ENCODE results near the gene ARAF. TPM values are rescaled to one million over a fixed set of nuclear protein-coding genes. Genes with fewer than 3 reads are reported as not detected.

ARAF gene
- total and polyA plus RNA-seq, 2 of the 8 experiments (the other 6 are each of a cell fraction or from before 2014, with no cell fraction given) = 39.0 to 45.2 TPM

- Histone ChIP-seq H3K14ac (ENCODE audit: insufficient read length) (no peak overlapping the region), H3K56ac (replicated peaks; ENCODE audit: insufficient read length, low read depth, low read length) (no peak overlapping the region), H2AK5ac (ENCODE audit: low read depth, low read length) (no peak overlapping the region), H3K9ac (replicated peaks in 1 of 4; ENCODE audit: extremely low read depth in 1 of 4, low read depth in 3 of 4, low read length in 3 of 4) (no peak overlapping the region), H4K91ac (replicated peaks; ENCODE audit: insufficient read length, low read length) (no peak overlapping the region), H3K9me3 (ENCODE audit: insufficient read depth in 2 of 2, low read depth in 1 of 2, low read length in 1 of 2) (no peaks in the 10 kb centered on the region), H3K79me1 (ENCODE audit: low read depth, low read length) (no peaks in the 10 kb centered on the region), H3K23me2 (ENCODE audit: low read depth, low read length) (no peaks in the 10 kb centered on the region), H3K18ac (ENCODE audit: extremely low read depth, low read length) (no peak overlapping the region), H4K5ac (ENCODE audit: insufficient read length, low read depth, low read length) (no peak overlapping the region), H2AFZ (ENCODE audit: low read length) (no peak overlapping the region), H2BK15ac (ENCODE audit: low read length) (no peak overlapping the region), H4K8ac (ENCODE audit: extremely low read depth, insufficient read depth, low read length) (no peak overlapping the region), H3K23ac (ENCODE audit: insufficient read length) (no peak overlapping the region), H2BK20ac (ENCODE audit: low read length) (no peak overlapping the region), H4K20me1 (replicated peaks in 1 of 2; ENCODE audit: control insufficient read depth in 1 of 2, insufficient read depth in 2 of 2, low read length in 2 of 2) (no peaks in the 10 kb centered on the region), H2BK5ac (ENCODE audit: low read depth, low read length) (no peak overlapping the region), H3K36me3 (ENCODE audit: control insufficient read depth in 2 of 4, insufficient read depth in 4 of 4, low read length in 3 of 4) (no peaks in the 10 kb centered on the region; a peak in 1 of 8 replicates), H3K4me2 (ENCODE audit: insufficient read depth in 1 of 2, low read depth in 2 of 2, low read length in 2 of 2) (no peak overlapping the region), H3K79me2 (ENCODE audit: control insufficient read depth in 1 of 2, insufficient read depth in 2 of 2, low read length in 2 of 2) (no peaks in the 10 kb centered on the region), H3K27me3 (replicated peaks in 1 of 4; ENCODE audit: control insufficient read depth in 3 of 4, extremely low read depth in 1 of 4, insufficient read depth in 3 of 4, low read length in 3 of 4) (no peaks in the 10 kb centered on the region), H2BK120ac (replicated peaks; ENCODE audit: low read depth, low read length) (no peak overlapping the region), H3K4me1 (replicated peaks in 1 of 4; ENCODE audit: control insufficient read depth in 3 of 4, insufficient read depth in 4 of 4, low read length in 3 of 4) (peaks cover 0 to 8% (median 3%) of the 10 kb centered on the region in 4 experiments; a peak in 6 of 7 replicates), H2BK12ac (ENCODE audit: low read depth, low read length) (no peak overlapping the region), H3K4ac (replicated peaks; ENCODE audit: insufficient read length, low read depth, low read length) (no peak overlapping the region), H3K27ac (ENCODE audit: low read depth, low read length) (no peak overlapping the region), H3K4me3 (ENCODE audit: extremely low read depth in 1 of 4, insufficient read depth in 2 of 4, low read depth in 3 of 4, low read length in 4 of 4) (no peak overlapping the region)
- DNase-seq (ENCODE audit: low read depth in 1 of 2, low spot score in 2 of 2) (no peak), FAIRE-seq (no peak)
- POLR2A ChIA-PET (ENCODE audit: partially characterized antibody) = no interaction called here
- CTCF ChIA-PET (ENCODE audit: partially characterized antibody) = no interaction called here
- TF ChIP-seq POU5F1 (IDR thresholded peaks at IDR 0.05; ENCODE audit: low read depth, low read length) (no peak), CBX8 (IDR thresholded peaks at IDR 0.05; ENCODE audit: borderline replicate concordance, low read depth, low read length) (no peak), CTBP2 (IDR thresholded peaks at IDR 0.05; ENCODE audit: borderline replicate concordance, insufficient read depth, insufficient read length, low read length) (no peak), FOSL1 (IDR thresholded peaks at IDR 0.05; ENCODE audit: insufficient read depth, low read depth, low read length) (no peak), RFX5 (IDR thresholded peaks at IDR 0.05; ENCODE audit: borderline replicate concordance, low read depth, low read length) (no peak), POLR2AphosphoS5 (IDR thresholded peaks at IDR 0.05; ENCODE audit: low read depth, low read length) (no peak), ZNF274 (IDR thresholded peaks at IDR 0.05; ENCODE audit: borderline replicate concordance, extremely low read depth, low read length) (no peak), SP4 (IDR thresholded peaks at IDR 0.05; ENCODE audit: low read length) (no peak), NRF1 (IDR thresholded peaks at IDR 0.05; ENCODE audit: low read depth, low read length) (no peak), SP2 (IDR thresholded peaks at IDR 0.05; ENCODE audit: low read length) (no peak)
These were observed 46.1 kb downstream of the ARAF start for GRCh38 chrX:47607091-47607490.

Measured in H1 (cell line).